ENCODE data around the gene ARHGAP40.

ARHGAP40 gene
- total RNA-seq, result 0 to 0.10 (median 0) reads per million in 4 experiments

DNA sequence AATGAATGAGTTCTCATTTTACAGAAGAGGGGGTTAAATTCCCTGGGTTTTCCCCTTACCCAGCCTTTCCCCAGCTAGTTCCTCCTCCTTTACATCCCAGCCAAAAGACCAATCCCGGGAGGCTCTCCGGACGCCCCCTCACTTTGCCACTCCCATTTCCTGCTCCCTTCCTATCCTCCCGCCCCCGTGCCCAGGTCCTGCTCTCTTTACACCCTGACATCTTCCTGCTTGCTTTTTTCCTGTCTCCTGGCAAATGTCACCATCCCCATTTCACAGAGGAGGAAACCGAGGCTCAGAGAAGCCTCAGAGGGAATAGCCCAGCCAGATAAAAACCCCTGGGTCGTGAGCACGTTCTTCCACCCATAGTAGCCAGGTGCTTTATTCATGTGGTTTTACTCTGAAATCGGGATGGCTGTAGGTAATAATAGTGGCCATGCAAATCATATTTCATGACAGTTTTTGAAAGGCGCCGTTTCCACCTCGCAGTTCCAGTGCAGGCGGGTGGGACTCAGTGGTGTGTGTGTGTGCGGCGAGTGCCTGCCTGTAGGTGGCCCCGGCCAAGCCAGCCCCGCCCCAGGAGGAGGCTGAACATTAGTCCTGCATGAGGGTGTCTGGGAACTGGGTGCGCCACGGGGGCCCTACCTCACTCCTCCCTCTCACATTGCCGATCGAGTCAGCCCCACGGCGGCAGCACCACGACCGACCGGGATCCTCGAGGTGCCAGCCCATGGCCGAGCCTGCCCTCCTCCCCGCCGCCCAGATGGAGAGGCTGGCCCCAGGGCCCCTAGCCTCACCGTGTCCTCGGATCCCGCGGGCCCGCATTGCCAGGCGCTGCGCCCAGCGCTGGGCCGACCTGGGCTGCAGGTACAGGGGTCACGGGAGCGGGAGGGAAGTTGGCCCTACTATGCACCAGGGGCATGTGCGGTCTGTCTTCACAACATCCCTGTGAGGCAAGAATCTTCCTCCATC, at the start of gene ARHGAP40:
TSS of gene ARHGAP40 (plus strand) at position 594 of the 969 bp plus-strand sequence.
- DNase-seq, result no peak

DNA sequence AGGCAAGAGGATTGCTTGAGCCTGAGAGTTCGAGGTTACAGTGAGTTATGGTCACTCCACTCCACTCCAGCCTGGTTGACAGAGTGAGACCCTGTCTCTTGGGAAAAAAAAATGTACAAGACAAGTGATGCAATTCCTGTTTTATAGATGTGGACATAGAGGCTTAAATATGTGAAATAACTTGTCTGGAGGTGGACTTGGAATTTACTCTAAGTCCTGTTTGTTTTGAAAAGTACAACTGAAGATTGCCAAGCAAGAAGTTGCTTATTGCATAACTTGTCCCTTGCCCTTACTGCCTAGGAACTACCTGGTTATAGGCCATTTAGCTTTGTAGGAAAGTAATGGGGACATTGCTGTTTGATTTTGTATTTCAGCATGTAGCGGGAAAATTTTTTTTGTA, 46.6 kb upstream of the ARHGAP40 start:
- DNase-seq, result no peak

DNA sequence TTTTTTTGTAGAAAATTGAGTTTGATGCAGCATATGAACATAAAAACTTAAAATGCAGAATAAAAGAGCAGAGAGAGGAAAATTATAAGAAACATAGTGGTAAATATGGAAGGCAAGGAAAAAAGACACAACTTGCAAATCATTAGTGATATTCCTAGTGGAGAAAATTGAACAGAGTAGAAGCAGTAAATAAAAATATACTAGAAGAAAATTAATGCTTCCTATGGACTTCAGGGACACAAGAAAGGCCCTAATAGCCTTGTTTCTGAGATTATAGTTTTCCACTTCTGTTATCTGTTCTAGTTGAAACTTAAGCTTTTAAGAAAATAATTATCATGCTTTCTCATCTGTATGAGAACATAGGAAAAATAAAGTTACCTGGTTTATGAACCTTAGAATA, 46.2 kb upstream of the ARHGAP40 start:
- no peak for DNase-seq

DNA sequence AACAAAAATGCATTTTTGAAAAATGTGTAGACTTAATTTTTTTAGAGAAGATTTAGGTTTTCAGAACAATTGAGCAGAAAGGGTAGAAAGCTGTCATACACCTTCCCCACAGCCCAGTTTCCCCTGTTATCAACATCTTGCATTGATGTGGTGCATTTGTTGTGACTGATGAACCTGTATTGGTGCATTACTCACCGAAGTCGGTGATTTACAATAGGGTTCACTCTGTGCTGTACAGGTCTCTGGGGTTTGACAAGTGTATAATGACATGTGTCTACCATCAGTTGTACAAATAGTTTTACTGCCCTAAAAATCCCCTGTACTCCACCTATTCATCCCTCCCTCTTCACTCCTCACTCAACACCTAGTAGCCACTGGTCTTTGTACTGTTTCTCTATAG, 44.4 kb upstream of the ARHGAP40 start:
- no peak for DNase-seq

DNA sequence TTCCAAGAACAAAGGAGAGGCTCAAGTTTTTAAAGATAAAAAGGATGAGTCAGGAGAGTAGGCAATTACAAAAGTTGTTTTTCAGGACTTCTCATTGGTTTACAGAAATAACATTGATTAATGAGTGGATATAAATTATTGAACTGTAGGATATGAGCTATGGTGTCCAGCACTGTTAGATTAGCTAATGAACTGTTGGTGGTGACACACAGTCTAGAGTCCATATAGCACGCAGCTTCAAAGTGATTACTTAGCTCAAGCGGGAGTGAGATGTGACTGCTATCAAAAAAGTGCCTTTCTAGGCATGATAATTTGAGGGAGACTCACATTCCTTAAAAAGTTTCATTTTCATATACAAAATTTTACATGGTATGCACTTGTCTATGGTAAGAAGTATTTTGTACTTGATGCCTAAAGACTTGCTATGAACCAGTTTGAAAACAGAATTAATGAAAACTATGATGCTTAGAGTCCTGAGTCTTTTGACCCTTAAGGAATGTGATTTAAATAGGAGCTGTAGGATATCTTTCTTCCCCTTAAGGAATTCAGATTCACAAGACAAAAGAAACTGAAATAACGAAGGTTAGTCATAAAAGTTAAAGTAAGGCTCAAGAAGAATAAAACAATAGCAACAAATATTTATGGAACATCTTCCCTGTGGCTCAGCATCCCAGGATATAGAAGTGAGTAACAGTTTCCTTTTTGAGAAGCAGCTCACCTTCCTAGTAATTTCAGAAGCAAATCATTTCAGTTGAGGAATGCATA, 42.8 kb upstream of the ARHGAP40 start:
- DNase-seq, result no peak

DNA sequence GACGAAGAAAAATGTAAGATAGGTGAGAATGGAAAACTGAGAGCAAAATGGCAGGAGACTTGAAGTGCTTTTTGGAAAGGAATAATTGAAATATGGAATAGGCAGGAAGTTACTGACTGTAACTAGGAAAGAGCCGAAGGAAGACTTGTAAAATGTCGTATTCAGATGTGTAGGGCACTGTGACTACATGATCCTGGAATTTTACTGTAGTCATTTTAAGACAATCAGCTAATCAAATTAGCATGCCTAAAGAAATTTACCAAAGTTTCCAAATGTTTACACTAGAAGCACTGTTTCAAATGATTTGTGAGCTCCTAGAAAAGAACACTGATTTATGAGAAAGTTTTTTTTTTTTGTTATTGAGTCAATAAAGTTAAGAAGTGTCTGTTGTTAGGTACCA, 41.8 kb upstream of the ARHGAP40 start:
- DNase-seq, result no peak

DNA sequence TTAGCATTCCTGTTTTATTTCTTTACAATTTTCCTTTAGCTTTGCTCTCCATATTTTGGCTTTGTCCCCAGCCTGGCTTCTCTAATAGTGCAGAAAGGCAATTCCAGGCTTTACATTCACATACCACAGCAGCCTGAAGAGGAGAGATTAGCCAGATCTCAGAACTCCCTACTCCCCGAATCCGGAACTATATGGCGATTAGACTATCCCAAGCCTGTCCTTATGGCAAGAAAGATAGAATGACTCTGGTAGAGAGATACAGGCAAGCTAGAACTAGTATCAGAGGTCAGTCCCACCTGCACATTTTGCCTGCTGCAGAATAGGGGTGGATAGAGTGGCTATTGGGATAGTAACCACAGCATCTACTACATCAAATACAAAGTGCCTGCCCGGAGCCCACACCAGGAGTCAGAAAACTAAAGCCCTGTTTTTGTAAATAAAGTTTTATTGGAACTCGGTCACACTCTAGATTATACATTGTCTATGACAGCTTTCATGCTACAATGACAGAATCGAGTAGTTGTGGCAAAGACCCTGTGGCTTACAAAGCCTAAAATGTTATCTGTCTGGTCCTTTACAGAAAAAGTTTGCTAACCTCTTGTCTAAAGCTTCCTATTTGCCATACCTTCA, 37.7 kb upstream of the ARHGAP40 start:
- no peak for DNase-seq

DNA sequence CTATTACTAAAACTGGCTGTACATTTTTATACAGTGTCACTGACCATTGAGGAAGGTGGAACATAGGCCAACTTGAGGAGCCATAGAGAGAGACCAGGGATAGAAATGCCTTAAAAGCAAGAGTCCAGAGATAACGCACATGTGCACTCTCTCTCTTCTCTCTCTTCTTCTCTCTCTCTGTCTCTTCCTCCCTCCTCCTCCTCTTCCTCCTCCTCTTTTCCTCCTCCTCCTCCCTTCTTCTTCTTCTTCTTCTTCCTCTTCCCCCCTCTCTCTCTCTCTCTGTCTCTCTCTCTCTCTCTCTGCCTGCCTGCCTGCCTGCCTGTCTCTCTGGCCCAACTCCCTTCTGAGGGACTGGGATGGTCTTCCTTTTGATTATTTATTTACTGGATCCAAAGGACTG, 36.9 kb upstream of the ARHGAP40 start:
- DNase-seq, result no peak

DNA sequence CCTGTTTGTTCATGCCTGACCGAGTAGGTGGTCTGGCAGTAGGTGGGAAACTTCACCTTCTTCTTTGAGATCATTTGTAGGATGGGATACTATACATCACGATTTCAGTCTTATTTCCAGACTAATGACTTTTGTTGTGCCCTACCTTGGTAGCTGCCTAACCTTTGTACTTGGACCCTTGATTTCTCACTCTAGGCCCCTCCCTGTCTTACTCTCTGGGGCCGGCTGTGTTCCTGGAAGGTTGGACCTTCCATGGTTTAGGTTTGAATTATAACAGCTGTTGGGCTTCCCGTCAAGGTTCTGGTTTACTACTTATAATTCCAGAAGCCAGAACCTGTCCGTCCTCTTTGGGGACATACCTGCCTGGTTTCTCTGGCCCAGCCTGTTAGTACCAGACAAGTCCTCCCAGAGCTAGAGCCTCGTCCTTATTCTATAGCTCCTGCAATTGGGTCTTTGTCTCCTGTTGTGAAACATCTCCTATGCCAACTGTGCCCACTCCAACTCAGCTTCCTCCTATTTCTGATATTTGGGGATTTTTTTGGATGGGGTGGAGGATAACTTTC, 35.5 kb upstream of the ARHGAP40 start:
- no peak for DNase-seq

DNA sequence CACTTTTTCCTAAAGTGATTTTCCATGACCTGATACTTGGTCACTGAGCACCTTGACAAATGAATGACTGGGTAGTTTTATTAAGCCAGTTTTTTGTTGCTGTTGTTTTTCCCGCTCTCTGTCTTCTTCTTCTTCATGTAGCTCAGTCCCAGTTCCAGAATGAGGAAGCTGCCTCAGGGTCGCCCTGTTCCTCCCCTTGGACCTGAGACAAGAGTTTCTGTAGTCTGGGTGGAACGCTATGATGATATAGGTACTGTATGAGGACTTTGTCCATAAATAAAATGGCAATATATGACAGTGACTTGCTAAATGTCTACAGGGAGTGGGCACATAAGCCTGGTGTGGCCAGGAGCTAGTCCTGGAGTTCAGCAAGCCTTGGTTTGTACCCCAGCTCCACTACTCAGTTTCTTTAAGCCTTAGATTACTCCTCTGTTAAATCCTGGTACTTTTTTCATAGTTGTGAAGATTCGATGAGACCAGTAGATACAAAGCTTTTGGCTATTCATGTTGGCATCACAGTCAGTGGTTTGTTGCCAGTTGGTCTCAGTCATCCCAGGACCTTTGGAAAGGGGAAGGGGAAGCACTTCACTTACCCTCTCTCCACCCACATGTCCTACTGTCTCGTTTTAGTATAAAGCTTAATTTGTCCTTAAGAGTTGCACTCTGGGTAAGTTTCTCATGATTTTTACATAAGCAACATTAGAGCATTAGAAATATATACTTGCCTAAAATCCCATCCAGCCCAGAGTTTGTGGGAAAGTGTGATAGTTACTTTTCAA, 31.7 kb upstream of the ARHGAP40 start:
- no peak for DNase-seq

DNA sequence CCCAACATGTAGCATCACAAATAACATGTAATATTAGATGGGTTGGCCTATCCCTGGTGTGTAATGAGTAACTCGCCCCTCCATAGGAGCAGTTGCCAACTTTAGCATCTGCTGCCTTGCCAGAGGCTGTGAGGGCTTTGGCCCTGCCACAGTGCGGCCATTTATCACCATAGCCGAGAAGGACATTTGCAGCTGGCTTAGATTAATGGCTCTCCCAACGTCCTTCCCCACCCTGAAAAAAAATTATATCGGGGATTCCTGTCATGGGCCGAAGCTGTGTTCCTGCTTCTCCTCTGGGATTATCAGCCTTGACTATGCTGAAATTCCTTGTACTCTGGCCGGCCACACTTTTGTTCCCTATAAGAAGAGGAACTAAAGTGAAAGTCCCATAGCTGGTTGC, 28.2 kb upstream of the ARHGAP40 start:
- no peak for DNase-seq

DNA sequence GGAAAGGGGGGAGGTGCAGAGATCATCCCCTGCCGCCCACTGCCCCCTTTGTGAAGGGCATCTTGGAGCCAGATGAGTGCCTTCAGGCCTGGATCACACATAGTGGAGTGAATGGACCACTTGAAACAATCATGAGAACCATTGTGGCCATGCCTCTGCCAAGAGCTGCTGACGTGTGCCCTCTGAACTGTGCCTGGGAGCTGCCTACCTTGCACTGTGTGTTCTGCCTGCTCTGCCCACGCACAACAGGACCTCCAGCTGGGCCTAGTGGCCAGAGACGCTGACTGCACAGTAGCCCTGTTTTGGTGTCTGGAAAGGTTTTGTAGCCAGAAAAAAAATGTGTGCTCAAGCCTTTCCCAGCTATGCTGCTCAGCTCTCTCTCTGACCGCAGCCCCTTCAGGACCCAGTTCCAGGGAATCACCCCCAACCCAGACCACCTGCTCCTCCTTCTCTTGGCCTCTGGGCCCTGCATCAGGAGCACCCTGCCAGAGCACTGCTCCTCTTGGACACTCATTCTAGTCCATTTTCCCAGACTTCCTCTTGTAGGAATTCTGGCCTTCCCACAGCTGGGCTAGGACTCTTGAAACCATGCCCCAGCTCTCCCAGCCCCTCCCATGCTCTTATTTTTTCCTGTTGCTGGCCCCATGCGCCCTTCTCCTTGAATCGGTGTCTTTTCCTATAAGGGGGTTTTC, 22.2 kb upstream of the ARHGAP40 start:
- DNase-seq, result no peak

DNA sequence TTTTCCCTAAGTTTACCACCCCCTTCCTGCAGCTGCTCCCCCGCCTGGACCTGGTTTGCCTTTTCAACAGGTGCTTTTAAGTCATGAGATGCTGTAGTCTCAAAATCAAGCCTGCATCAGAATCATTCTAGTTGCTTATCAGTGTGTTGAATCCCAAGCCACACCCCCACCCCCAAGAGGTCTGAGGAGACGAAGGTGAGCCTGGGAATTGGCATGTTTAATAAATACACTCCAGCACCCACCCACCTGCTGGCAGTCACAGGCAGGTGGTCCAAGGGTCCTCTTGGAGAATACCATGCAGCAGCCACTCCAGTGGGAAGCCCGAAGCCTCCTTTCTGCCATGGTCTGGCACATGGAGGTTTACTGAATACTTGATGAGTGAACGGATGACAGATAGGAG, 21.7 kb upstream of the ARHGAP40 start:
- no peak for DNase-seq

DNA sequence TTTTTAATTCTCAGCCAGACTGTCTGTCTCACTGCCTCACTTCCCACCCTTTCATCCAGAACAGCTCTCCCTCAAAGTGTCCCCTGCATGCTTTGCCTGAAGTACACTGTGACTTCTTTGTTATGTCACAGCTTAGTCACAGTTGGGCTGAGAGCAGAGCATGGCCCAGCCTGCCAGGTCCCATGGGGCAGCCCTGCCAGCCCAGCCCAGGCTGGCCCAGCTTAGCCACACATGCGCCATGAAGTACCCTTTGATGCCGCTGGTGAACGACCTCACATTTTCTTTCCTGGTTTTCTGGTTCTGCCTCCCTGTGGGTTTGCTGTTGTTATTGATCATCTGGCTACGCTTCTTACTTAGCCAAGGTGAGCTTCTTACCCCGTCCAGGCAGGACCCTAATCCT, 20.6 kb upstream of the ARHGAP40 start, which contains the start of gene ADIG:
TSS of gene ADIG (plus strand) at position 185 of the 400 bp plus-strand sequence. CDS start at position 239, 54 bp downstream.
- DNase-seq, result no peak

DNA sequence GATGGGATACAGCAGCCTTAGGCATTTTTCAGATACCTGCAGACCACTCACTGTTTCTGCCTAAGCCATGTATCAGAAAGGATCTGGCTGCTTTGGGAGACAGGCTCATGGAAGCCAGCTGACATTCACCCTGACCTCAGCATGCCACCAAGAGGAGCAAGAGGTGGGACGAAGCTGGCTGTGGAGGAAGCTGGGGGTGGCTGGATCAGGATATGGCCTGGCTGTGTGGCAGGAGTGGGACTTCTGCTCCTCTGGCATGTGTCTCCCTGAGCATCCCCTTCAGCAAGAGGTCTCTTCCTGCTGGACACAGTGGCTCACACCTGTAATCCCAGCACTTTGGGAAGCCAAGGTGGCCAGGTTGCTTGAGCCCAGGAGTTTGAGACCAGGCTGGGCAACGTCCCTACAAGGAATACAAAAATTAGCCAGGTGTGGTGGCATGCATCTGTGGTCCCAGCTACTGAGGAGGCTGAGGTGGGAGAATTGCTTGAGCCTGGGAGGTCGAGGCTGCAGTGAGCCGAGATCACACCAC, 19.7 kb upstream of the ARHGAP40 start:
- DNase-seq, result no peak

DNA sequence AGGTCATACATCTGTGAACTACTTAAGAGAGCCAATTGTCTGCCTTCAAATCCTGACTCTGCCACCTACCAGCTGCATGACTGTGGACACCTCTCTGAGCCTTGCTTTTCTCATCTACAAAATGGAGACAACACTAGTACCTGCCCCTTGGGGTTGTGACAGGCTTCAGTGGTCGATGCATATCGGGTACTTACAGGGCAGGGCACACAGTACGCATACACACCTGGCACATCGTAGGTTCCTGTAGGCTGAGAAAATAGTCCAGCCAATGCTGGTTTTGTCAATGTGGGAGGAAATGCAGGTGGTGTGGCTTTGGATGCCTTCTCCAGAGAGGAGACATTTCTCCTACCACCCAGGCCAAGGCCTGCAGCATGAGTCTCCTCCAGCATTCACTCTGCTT, 18.3 kb upstream of the ARHGAP40 start:
- no peak for DNase-seq

DNA sequence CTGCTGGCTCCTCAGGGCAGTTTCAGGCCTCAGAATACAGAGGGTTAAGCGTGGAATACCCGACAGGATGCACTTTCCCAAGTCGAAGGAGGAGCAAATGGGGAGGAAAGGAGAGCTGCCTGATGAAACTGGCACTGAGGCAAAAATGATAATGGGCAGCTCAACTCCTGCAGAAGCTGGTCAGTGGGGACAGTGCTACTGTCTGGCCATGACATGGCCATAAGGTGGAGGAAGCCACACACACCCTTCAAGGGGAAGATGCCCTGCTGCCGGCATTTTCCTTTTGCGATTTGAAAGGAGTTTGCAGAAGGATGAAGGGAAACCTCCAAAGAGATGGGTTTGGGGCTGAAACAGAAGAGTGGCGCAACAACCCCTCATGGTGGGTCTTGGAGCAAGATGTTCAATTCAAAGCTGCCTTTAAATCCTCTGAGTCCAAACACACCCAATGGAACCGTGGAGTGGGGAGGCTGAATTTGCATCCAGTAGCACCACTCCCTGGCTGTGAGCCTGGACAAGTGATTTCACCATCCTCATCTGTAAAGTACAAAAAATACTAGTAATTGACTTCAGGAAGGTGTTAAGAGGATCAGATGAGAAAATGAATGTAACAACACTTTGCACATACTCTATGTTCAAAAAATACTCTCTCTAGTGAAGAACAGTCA, 17.4 kb upstream of the ARHGAP40 start:
- DNase-seq, result no peak

DNA sequence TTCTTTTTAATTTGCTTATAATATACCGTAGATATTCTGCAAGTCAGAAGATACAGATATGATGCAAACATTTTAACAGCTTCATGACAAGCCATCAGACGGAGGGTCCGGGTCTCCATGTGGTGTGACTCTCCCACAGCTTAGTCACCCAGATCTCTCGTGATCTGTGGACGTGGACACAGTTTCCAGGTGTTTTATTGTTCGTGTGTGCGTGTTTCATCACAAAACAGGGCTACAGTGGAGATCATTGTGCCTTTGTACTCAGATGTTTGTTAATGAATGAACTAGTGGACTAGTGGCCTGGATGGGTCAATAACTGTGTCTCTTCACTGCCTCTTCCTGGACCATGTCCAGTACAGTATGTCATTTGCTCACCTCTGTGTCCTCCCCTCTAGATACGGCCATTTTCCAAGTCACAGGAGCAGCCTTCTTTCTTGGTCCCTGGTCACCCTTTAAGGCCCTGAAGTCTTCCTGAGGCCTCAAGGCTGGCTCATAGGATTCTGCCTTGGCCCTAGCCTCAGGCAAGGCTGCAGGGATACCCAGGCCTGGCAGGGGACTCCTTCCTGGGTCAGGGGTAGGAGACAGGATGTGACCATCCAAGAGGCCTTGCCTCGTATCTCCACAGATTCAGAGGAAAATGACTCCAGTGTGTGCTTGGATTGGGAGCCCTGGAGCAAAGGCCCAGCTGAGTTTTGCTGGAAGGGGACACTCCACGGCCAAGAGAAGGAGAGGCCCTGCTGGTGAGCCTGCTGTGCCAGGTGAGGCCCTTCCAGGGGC, 16.0 kb upstream of the ARHGAP40 start:
- no peak for DNase-seq

DNA sequence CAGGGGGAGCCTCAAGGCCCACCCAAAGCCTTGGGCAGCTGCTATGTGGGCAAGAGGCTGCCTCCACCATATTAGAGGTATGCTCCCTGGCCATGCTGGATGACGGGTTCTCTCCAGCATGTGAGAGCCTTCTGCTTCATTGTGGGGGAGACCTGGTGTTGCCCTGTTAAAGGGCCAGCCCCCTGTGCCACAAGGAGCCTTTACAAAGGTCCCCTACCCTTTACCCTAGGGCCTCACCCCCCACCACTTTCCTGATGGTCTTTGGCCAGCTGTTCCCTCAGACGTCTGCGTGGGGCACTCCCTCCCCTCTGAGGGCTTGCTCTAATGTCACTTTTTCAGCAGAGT, 15.5 kb upstream of the ARHGAP40 start:
- DNase-seq, result no peak

DNA sequence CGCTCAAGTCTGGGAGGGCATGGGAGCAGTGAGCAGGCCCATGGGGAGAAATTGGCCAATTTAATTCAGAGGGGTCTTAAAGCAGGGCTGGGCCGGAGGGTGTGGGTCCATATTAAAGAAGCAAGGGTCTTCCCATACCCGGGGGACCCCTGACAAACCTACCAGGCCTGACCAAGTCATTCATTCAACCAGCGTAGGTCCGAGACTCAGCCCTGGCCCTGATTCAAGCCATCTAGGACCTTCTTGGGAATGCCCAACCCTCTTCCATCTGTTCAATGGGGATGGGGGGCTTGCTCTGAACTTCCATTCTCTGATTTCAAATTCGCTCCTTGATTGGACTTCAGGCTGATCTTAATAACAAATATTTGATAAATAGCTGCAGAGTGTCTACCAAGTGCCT, 13.3 kb upstream of the ARHGAP40 start:
- DNase-seq, result no peak
